Left lung (tissue), 14 donors: ENCODE results near the gene KIAA1217. TPM values are rescaled to one million over a fixed set of nuclear protein-coding genes. Genes with fewer than 3 reads are reported as not detected.

Experiments
- ATAC-seq: fragments of 200-7000 bp; cut with Tn5 transposase; one replicate; pipeline ENCODE4 v1.9.1; 2020; ENCODE audit warnings: moderate library complexity
- DNase-seq, 4 donors: peaks; one replicate each; pipeline ENCODE4 v3.0.0-alpha.2; 2013 to 2020
- H3K27ac ChIP-seq, 2 donors: fragments of 200-600 bp; sonication (generic) in 1 of 2; one replicate each; pipeline versions ENCODE4 v1.5.0 to v1.8.0; 2020 to 2021
- H3K27me3 ChIP-seq, 2 donors: fragments of 200-600 bp; sonication (generic) in 1 of 2; one replicate each; pipeline versions ENCODE4 v1.5.0 to v1.8.0; 2020 to 2021
- H3K36me3 ChIP-seq, 2 donors: fragments of 200-600 bp; sonication (generic) in 1 of 2; one replicate each; pipeline versions ENCODE4 v1.5.0 to v1.8.0; 2020 to 2021
- H3K4me1 ChIP-seq, 2 donors: fragments of 200-600 bp; one replicate each; pipeline ENCODE4 v1.8.0; 2021
- H3K4me3 ChIP-seq, 2 donors: fragments of 200-600 bp; sonication (generic) in 1 of 2; one replicate each; pipeline versions ENCODE4 v1.5.0 to v1.8.0; 2020 to 2021; ENCODE audit warnings: mild to moderate bottlenecking in 1 of 2
- H3K9me3 ChIP-seq, 2 donors: fragments of 200-600 bp; sonication (generic) in 1 of 2; one replicate each; pipeline versions ENCODE4 v1.5.0 to v1.8.0; 2020 to 2021
- CTCF ChIP-seq, 2 donors: fragments of 200-600 bp; sonication (generic) in 1 of 2; IDR thresholded peaks; one replicate each; pipeline versions ENCODE4 v1.5.0 to v1.8.0; 2021; ENCODE audit warnings: antibody characterized with exemption in 2 of 2
- intact Hi-C, 2 donors: fragments of 100-400 bp; cut with DNase I; formaldehyde crosslinking; loops; one replicate each; pipeline versions ENCODE4 v1.11.2 to v1.14.2; 2022
- long read RNA-seq, 12 donors: library from polyadenylated mRNA in 2 of 12; unstranded in 2 of 12; transcript quantifications; one replicate each; pipeline ENCODE4 v2.0.0 and lab custom pipeline, GENCODE V29; 2019 to 2026
- polyA plus RNA-seq, 6 donors: library from polyadenylated mRNA; unstranded; fragments of 120-200 nt; gene quantifications; one replicate each; pipeline ENCODE4 v1.2.1, GENCODE V29; 2013; ENCODE audit not compliant: insufficient read length in 6 of 6
- total RNA-seq, 2 donors: library from RNA; stranded (reverse); fragmentation: NEBNext Ultra II Directional; extraction: Animal tissue kit (Norgen Biotek cat#: 25700); gene quantifications; one replicate each; pipeline ENCODE4 v1.2.1, GENCODE V29; 2021
- donor health status: DM: no; HTN: yes; CAD: no.
- donor health status: DM: no; HTN: no; CAD: no.

KIAA1217 gene, protein sequence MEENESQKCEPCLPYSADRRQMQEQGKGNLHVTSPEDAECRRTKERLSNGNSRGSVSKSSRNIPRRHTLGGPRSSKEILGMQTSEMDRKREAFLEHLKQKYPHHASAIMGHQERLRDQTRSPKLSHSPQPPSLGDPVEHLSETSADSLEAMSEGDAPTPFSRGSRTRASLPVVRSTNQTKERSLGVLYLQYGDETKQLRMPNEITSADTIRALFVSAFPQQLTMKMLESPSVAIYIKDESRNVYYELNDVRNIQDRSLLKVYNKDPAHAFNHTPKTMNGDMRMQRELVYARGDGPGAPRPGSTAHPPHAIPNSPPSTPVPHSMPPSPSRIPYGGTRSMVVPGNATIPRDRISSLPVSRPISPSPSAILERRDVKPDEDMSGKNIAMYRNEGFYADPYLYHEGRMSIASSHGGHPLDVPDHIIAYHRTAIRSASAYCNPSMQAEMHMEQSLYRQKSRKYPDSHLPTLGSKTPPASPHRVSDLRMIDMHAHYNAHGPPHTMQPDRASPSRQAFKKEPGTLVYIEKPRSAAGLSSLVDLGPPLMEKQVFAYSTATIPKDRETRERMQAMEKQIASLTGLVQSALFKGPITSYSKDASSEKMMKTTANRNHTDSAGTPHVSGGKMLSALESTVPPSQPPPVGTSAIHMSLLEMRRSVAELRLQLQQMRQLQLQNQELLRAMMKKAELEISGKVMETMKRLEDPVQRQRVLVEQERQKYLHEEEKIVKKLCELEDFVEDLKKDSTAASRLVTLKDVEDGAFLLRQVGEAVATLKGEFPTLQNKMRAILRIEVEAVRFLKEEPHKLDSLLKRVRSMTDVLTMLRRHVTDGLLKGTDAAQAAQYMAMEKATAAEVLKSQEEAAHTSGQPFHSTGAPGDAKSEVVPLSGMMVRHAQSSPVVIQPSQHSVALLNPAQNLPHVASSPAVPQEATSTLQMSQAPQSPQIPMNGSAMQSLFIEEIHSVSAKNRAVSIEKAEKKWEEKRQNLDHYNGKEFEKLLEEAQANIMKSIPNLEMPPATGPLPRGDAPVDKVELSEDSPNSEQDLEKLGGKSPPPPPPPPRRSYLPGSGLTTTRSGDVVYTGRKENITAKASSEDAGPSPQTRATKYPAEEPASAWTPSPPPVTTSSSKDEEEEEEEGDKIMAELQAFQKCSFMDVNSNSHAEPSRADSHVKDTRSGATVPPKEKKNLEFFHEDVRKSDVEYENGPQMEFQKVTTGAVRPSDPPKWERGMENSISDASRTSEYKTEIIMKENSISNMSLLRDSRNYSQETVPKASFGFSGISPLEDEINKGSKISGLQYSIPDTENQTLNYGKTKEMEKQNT (N-terminal part only)
- total RNA-seq (10 to 100 TPM; 28.3 to 33.6 TPM), polyA plus RNA-seq (10 to 100 TPM; 57.2 to 69.1 (median 61.0) TPM)
- long read RNA-seq, donor 1, partial matches to known transcripts = 36 of 39 reads
- long read RNA-seq, donor 1, other reads (novel, unspliced or antisense) = 0 of 39 reads
- long read RNA-seq, donor 2, partial matches to known transcripts = 51 of 51 reads
- long read RNA-seq, donor 2, other reads (novel, unspliced or antisense) = 0 of 51 reads
- long read RNA-seq, donor 3 = 0 reads
- long read RNA-seq, donor 4, partial matches to known transcripts = 2 of 3 reads
- long read RNA-seq, donor 4, other reads (novel, unspliced or antisense) = 1 of 3 reads
- long read RNA-seq, donor 5, partial matches to known transcripts = 15 of 18 reads
- long read RNA-seq, donor 5, other reads (novel, unspliced or antisense) = 0 of 18 reads
- long read RNA-seq, donor 6, partial matches to known transcripts = 0 of 1 reads
- long read RNA-seq, donor 6, other reads (novel, unspliced or antisense) = 0 of 1 reads
- long read RNA-seq, donor 7, partial matches to known transcripts = 28 of 28 reads
- long read RNA-seq, donor 7, other reads (novel, unspliced or antisense) = 0 of 28 reads
- long read RNA-seq, donor 8, partial matches to known transcripts = 38 of 40 reads
- long read RNA-seq, donor 8, other reads (novel, unspliced or antisense) = 0 of 40 reads
- long read RNA-seq, donor 9 = 0 reads
- long read RNA-seq, donor 10 = 0 reads
- long read RNA-seq, donor 11 = 0 reads
- long read RNA-seq, donor 12, partial matches to known transcripts = 22 of 22 reads
- long read RNA-seq, donor 12, other reads (novel, unspliced or antisense) = 0 of 22 reads

GRCh38 chr10:24208661-24209431, at the start of gene KIAA1217:
Gene KIAA1217, plus strand, starts transcription at chr10:24209138. Its CDS starts 56 bp downstream, at chr10:24209194.
- Histone ChIP-seq H3K27me3 (peaks cover 0 to 26% of the 10 kb centered on the region in 2 donors), H3K4me1 (peaks cover 3 to 19% of the 10 kb centered on the region in 2 donors), H3K4me3 (peak within 1 kb of the TSS; percentile 37 to 41), H3K27ac (peak within 1 kb of the TSS; percentile 75 to 80), H3K36me3 (no peaks in the 10 kb centered on the region), H3K9me3 (no peaks in the 10 kb centered on the region)
- intact Hi-C loops = no loop called here
- no peak for TF ChIP-seq CTCF (IDR thresholded peaks at IDR 0.05)
- DNase-seq (peak; percentile 28 to 81 (median 46)), ATAC-seq (peak; percentile 81)

GRCh38 chr10:24162206-24162985, 46.5 kb upstream of the KIAA1217 start:
- intact Hi-C loops = no loop called here
- peaks cover 0 to 9% of the 10 kb centered on the region in 2 donors for H3K9me3 ChIP-seq
- no peak for ATAC-seq
- no peaks in the 10 kb centered on the region for H3K36me3 ChIP-seq
- H3K27ac ChIP-seq = no peak overlapping the region
- TF ChIP-seq CTCF (IDR thresholded peaks at IDR 0.05) = no peak
- no peak for DNase-seq
- no peaks in the 10 kb centered on the region for H3K27me3 ChIP-seq
- H3K4me3 ChIP-seq = no peak overlapping the region
- no peaks in the 10 kb centered on the region for H3K4me1 ChIP-seq

DNA sequence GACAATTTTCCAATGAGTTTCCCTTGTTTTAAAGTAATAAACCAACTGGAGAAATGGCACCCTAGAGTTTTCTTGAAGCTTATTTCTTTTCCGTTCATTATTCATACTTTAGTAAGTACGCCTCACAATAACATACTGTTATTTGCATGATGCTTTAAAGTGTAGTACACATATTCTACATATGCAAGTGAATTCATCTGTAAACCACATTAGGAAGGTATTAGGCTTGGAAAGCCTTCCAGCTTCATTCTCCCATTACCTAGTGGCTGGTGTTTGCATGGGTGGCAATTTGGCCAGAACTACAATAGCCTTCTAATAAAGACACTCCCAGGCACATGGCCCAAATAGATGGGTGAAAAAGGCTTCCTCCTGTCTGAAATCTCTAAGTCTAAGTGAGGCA, 45.5 kb upstream of the KIAA1217 start:
- intact Hi-C loops = no loop called here
- DNase-seq = no peak
- TF ChIP-seq CTCF (IDR thresholded peaks at IDR 0.05) = no peak
- Histone ChIP-seq H3K27me3 (no peaks in the 10 kb centered on the region), H3K27ac (no peak overlapping the region), H3K4me1 (no peaks in the 10 kb centered on the region), H3K36me3 (no peaks in the 10 kb centered on the region), H3K4me3 (no peak overlapping the region), H3K9me3 (no peaks in the 10 kb centered on the region)
- ATAC-seq = no peak
